ES-I3 (cell line): ENCODE data around the gene ADORA1.

Source experiments
- H3K36me3 ChIP-seq: 2 replicates; pipeline ENCODE4 v1.6.1; 2013; ENCODE audit warnings: mild to moderate bottlenecking, low read length, control low read depth, moderate library complexity; ENCODE audit not compliant: insufficient read depth
- H3K4me1 ChIP-seq: 2 replicates; pipeline ENCODE4 v1.6.1; 2013; ENCODE audit warnings: mild to moderate bottlenecking, control low read depth, low read length; ENCODE audit not compliant: insufficient read depth
- H3K9ac ChIP-seq: 2 replicates; pipeline ENCODE4 v1.6.1; 2013; ENCODE audit warnings: low read depth, mild to moderate bottlenecking, low read length, moderate library complexity
- H3K9me3 ChIP-seq: 2 replicates; pipeline ENCODE4 v1.6.1; 2013; ENCODE audit warnings: mild to moderate bottlenecking, low read length, moderate library complexity; ENCODE audit not compliant: control insufficient read depth, insufficient read depth

Gene ADORA1

GRCh38 chr1:203197625-203198024 is 70.1 kb downstream of the ADORA1 start:
- H3K9me3 ChIP-seq = no peaks in the 10 kb centered on the region
- no peaks in the 10 kb centered on the region for H3K36me3 ChIP-seq
- H3K4me1 ChIP-seq = peaks cover 9% of the 10 kb centered on the region; the same call in 1 of the 2 replicates
- H3K9ac ChIP-seq = no peak overlapping the region

GRCh38 chr1:203199002-203199401 is 71.5 kb downstream of the ADORA1 start:
- no peak overlapping the region for H3K9ac ChIP-seq
- H3K36me3 ChIP-seq = no peaks in the 10 kb centered on the region
- H3K9me3 ChIP-seq = no peaks in the 10 kb centered on the region
- H3K4me1 ChIP-seq = peaks cover 9% of the 10 kb centered on the region; the same call in 1 of the 2 replicates

GRCh38 chr1:203199481-203199815 is 71.9 kb downstream of the ADORA1 start:
- H3K9me3 ChIP-seq = no peaks in the 10 kb centered on the region
- no peaks in the 10 kb centered on the region for H3K36me3 ChIP-seq
- no peak overlapping the region for H3K9ac ChIP-seq
- peaks cover 9% of the 10 kb centered on the region; the same call in 1 of the 2 replicates for H3K4me1 ChIP-seq

- Histone ChIP-seq H3K9ac (no peak overlapping the region), H3K9me3 (no peaks in the 10 kb centered on the region), H3K36me3 (no peaks in the 10 kb centered on the region), H3K4me1 (peaks cover 9% of the 10 kb centered on the region; the same call in 1 of the 2 replicates)
These were observed 72.5 kb downstream of the ADORA1 start for GRCh38 chr1:203199816-203200571.

- H3K9me3 ChIP-seq = no peaks in the 10 kb centered on the region
- no peak overlapping the region for H3K9ac ChIP-seq
- no peaks in the 10 kb centered on the region for H3K36me3 ChIP-seq
- peaks cover 10% of the 10 kb centered on the region; the same call in 1 of the 2 replicates for H3K4me1 ChIP-seq
These were observed 73.4 kb downstream of the ADORA1 start for GRCh38 chr1:203200916-203201315.

- Histone ChIP-seq H3K9me3 (no peaks in the 10 kb centered on the region), H3K4me1 (peaks cover 17% of the 10 kb centered on the region; the same call in 1 of the 2 replicates), H3K9ac (no peak overlapping the region), H3K36me3 (no peaks in the 10 kb centered on the region)
These were observed 74.1 kb downstream of the ADORA1 start for GRCh38 chr1:203201516-203202205.

GRCh38 chr1:203202431-203203245 is 75.1 kb downstream of the ADORA1 start:
- no peaks in the 10 kb centered on the region for H3K9me3 ChIP-seq
- peaks cover 13% of the 10 kb centered on the region; the same call in 1 of the 2 replicates for H3K4me1 ChIP-seq
- no peak overlapping the region for H3K9ac ChIP-seq
- no peaks in the 10 kb centered on the region for H3K36me3 ChIP-seq

GRCh38 chr1:203204756-203205155 is 77.2 kb downstream of the ADORA1 start:
- no peaks in the 10 kb centered on the region for H3K9me3 ChIP-seq
- no peak overlapping the region for H3K9ac ChIP-seq
- no peaks in the 10 kb centered on the region for H3K36me3 ChIP-seq
- peaks cover 9% of the 10 kb centered on the region; the same call in 1 of the 2 replicates for H3K4me1 ChIP-seq

- no peaks in the 10 kb centered on the region for H3K36me3 ChIP-seq
- no peak overlapping the region for H3K9ac ChIP-seq
- H3K4me1 ChIP-seq = peaks cover 9% of the 10 kb centered on the region; the same call in 1 of the 2 replicates
- no peaks in the 10 kb centered on the region for H3K9me3 ChIP-seq
These were observed 78.7 kb downstream of the ADORA1 start for GRCh38 chr1:203206129-203206687.

- Histone ChIP-seq H3K9ac (no peak overlapping the region), H3K9me3 (no peaks in the 10 kb centered on the region), H3K36me3 (no peaks in the 10 kb centered on the region), H3K4me1 (peaks cover 9% of the 10 kb centered on the region; the same call in 1 of the 2 replicates)
These were observed 80.2 kb downstream of the ADORA1 start for GRCh38 chr1:203207751-203208150.

- H3K9me3 ChIP-seq = no peaks in the 10 kb centered on the region
- H3K4me1 ChIP-seq = peaks cover 9% of the 10 kb centered on the region; the same call in 1 of the 2 replicates
- H3K36me3 ChIP-seq = no peaks in the 10 kb centered on the region
- H3K9ac ChIP-seq = no peak overlapping the region
These were observed 80.7 kb downstream of the ADORA1 start for GRCh38 chr1:203208181-203208580.

GRCh38 chr1:203210350-203210749 is 82.8 kb downstream of the ADORA1 start:
- Histone ChIP-seq H3K9ac (no peak overlapping the region), H3K4me1 (peaks cover 9% of the 10 kb centered on the region; the same call in 1 of the 2 replicates), H3K36me3 (no peaks in the 10 kb centered on the region), H3K9me3 (no peaks in the 10 kb centered on the region)

- Histone ChIP-seq H3K4me1 (peaks cover 7% of the 10 kb centered on the region; the same call in 1 of the 2 replicates), H3K36me3 (no peaks in the 10 kb centered on the region), H3K9ac (no peak overlapping the region), H3K9me3 (no peaks in the 10 kb centered on the region)
These were observed 83.5 kb downstream of the ADORA1 start for GRCh38 chr1:203210988-203211387.

GRCh38 chr1:203211812-203212211 is 84.3 kb downstream of the ADORA1 start:
- Histone ChIP-seq H3K9me3 (no peaks in the 10 kb centered on the region), H3K4me1 (no peaks in the 10 kb centered on the region; the same call in 1 of the 2 replicates), H3K36me3 (no peaks in the 10 kb centered on the region), H3K9ac (no peak overlapping the region)
